Heart left ventricle (tissue), 13 donors: ENCODE data around the gene LAMC3.

Experiments
- CTCF ChIP-seq, 12 donors: fragments of 200-600 bp; sonication (generic) in 4 of 12; IDR thresholded peaks; one replicate each; pipeline versions ENCODE4 v1.5.0 to v1.8.0; 2018 to 2022; ENCODE audit warnings: antibody characterized with exemption in 12 of 12, mild to moderate bottlenecking in 5 of 12
- POLR2A ChIP-seq, 2 donors: fragments of 450-650 bp; IDR thresholded peaks; one replicate each; pipeline ENCODE4 v1.6.1; 2017; ENCODE audit warnings: antibody characterized with exemption in 2 of 2, mild to moderate bottlenecking in 2 of 2, moderate library complexity in 2 of 2
- donor health status: ischemic (EF 13 %, LVEDD 7.1; RV severe dilation, severe dysfunction).
- donor health status: DM: no; HTN: yes; CAD: no.
- donor health status: DM: no; HTN: no; CAD: no.
- donor health status: ischemic (EF 25% LVEDD 6.9; RV normal size, moderate dysfunction).
- donor health status: ischemic (EF 25% LVEDD 5.7; RV mildly dilated, moderate dysfunction).
- donor health status: ischemic (EF 35%, LVEDD 5.7; RV mildly dilated, moderate dysfunction).
- donor health status: nonischemic (EF 11% LVEDD 7.7; RV severe dilation, severe dysfunction).
- donor health status: DM: yes; HTN: yes; CAD: no.
- donor health status: PGD.
- donor health status: ischemic (EF 29% LVEDD 5.4; RV normal size, mild dysfunction).
- donor health status: nonischemic (EF 23%, LVEDD 6.1; RV moderate dilation, normal function).

- TF ChIP-seq CTCF (IDR thresholded peaks at IDR 0.05) = no peak
- TF ChIP-seq POLR2A (IDR thresholded peaks at IDR 0.05) = no peak
These were observed 78.5 kb downstream of the LAMC3 start for GRCh38 chr9:131087354-131087893.
